ENCODE data around the gene PPP6R2. TPM values are rescaled to one million over a fixed set of nuclear protein-coding genes. Genes with fewer than 3 reads are reported as not detected.
"Not testable (repeated sequence)": the region's sequence is repeated elsewhere in the genome, so short reads cannot be mapped to it uniquely, and the experiment has no call there.

Gene PPP6R2
- total and polyA plus RNA-seq, 2 donors (not counting 3 experiments of a cell fraction or from before 2014, with no cell fraction given) = 38.6 to 54.6 TPM

DNA sequence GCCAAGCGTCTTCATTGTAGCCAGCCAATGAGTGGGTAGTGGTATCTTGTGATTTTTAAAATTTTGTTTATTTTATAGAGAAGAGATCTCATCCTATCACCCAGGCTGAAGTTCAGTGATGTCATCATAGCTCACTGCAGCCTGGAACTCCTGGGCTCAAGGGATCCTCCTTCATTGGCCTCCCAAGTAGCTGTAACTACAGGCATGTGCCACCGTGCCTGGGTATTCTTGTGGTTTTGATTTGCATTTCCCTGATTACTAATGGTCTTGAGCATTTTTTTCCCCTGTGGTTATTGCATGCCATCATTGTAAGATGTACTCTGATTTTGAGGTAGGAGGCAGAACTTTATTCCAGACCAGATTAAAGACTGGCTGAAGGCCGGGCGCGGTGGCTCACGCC is 13.9 kb upstream of the PPP6R2 start:
- Histone ChIP-seq H3K4me1 (ENCODE audit: control insufficient read depth, extremely low read depth, insufficient read depth, low read length) (peaks cover 9% of the 10 kb centered on the region), H4K20me1 (replicated peaks; ENCODE audit: control insufficient read depth, extremely low read depth, insufficient read depth, low read length) (no peaks in the 10 kb centered on the region), H3K27ac (ENCODE audit: insufficient read depth, low read depth, low read length) (no peak overlapping the region), H3K9me1 (replicated peaks; ENCODE audit: control insufficient read depth, extremely low read depth, insufficient read depth, low read length) (no peaks in the 10 kb centered on the region), H3K36me3 (ENCODE audit: control insufficient read depth in 2 of 2, extremely low read depth in 1 of 2, insufficient read depth in 2 of 2, low read length in 2 of 2) (no peaks in the 10 kb centered on the region), H2AFZ (ENCODE audit: low read depth, low read length) (no peak overlapping the region), H3K27me3 (ENCODE audit: control insufficient read depth in 2 of 2, insufficient read depth in 2 of 2, low read length in 2 of 2) (no peaks in the 10 kb centered on the region), H3K9me3 (replicated peaks; ENCODE audit: control insufficient read depth, insufficient read depth, low read length) (no peaks in the 10 kb centered on the region), H3K4me3 (replicated peaks in 1 of 3; ENCODE audit: insufficient read depth in 1 of 3, low read depth in 1 of 3, low read length in 3 of 3) (no peak overlapping the region), H3K9ac (replicated peaks; ENCODE audit: extremely low read depth, insufficient read depth, low read length) (no peak overlapping the region), H3K79me2 (ENCODE audit: control insufficient read depth, insufficient read depth, low read length) (no peaks in the 10 kb centered on the region), H3K4me2 (ENCODE audit: insufficient read depth, low read length) (no peak overlapping the region)
- CTCF ChIA-PET = interaction anchor here (0.7 to 5.6 kb wide), 4 partner anchors 12 to 77 kb away, joined by 3 to 36 read pairs (median 16); partner anchors contain the start of gene HDAC10
- POLR2A ChIA-PET = no interaction called here
- dilution Hi-C loops (cut with MboI; ENCODE audit: extremely low pct_ligation_motif_present, low sequenced_read_pairs) (no loop called here), intact Hi-C loops (cut with micrococcal nuclease) (no loop called here)
- TF ChIP-seq FOS (IDR thresholded peaks at IDR 0.05; ENCODE audit: borderline replicate concordance, insufficient read depth, low read length) = no peak
- TF ChIP-seq MYC (IDR thresholded peaks at IDR 0.05; ENCODE audit: low read depth, low read length) = no peak
- TF ChIP-seq POLR2AphosphoS5 (IDR thresholded peaks at IDR 0.05; ENCODE audit: insufficient read depth, low read depth, low read length) = no peak
- no peak for TF ChIP-seq EZH2 (IDR thresholded peaks at IDR 0.05; ENCODE audit: borderline replicate concordance, low read depth, low read length, severe bottlenecking)
- no peak for TF ChIP-seq GATA2 (IDR thresholded peaks at IDR 0.05; ENCODE audit: insufficient read depth, insufficient read length, low read depth, low read length)
- no peak for TF ChIP-seq JUN (IDR thresholded peaks at IDR 0.05; ENCODE audit: borderline replicate concordance, insufficient read depth, insufficient read length, low read depth)
- no peak for TF ChIP-seq POLR2A (IDR thresholded peaks at IDR 0.05; ENCODE audit: low read depth, low read length)
- FAIRE-seq (no peak), DNase-seq (ENCODE audit: low read depth, low spot score) (no peak)
- BruUV-seq (replicated peaks) = no TSS peak

- H3K36me3 ChIP-seq (ENCODE audit: control insufficient read depth in 2 of 2, extremely low read depth in 1 of 2, insufficient read depth in 2 of 2, low read length in 2 of 2); intact Hi-C loops (cut with micrococcal nuclease): not testable (repeated sequence)
- POLR2A ChIA-PET = interaction anchor here (0.6 kb wide), 2 partner anchors 11 to 38 kb away, joined by 6 to 7 read pairs; no protein-coding TSS in a partner anchor
Observed at GRCh38 chr22:50334433-50334832, 8.7 kb upstream of the PPP6R2 start.

More at GRCh38 chr22:50334433-50334832, 8.7 kb upstream of the PPP6R2 start:
- H2AFZ ChIP-seq (ENCODE audit: low read depth, low read length); H3K79me2 ChIP-seq (ENCODE audit: control insufficient read depth, insufficient read depth, low read length); H3K9me3 ChIP-seq (replicated peaks; ENCODE audit: control insufficient read depth, insufficient read depth, low read length); DNase-seq (ENCODE audit: low read depth, low spot score); FAIRE-seq; H4K20me1 ChIP-seq (replicated peaks; ENCODE audit: control insufficient read depth, extremely low read depth, insufficient read depth, low read length); H3K9me1 ChIP-seq (replicated peaks; ENCODE audit: control insufficient read depth, extremely low read depth, insufficient read depth, low read length); dilution Hi-C loops (cut with MboI; ENCODE audit: extremely low pct_ligation_motif_present, low sequenced_read_pairs); H3K4me1 ChIP-seq (ENCODE audit: control insufficient read depth, extremely low read depth, insufficient read depth, low read length); H3K9ac ChIP-seq (replicated peaks; ENCODE audit: extremely low read depth, insufficient read depth, low read length); H3K27me3 ChIP-seq (ENCODE audit: control insufficient read depth in 2 of 2, insufficient read depth in 2 of 2, low read length in 2 of 2); BruUV-seq (replicated peaks); H3K27ac ChIP-seq (ENCODE audit: insufficient read depth, low read depth, low read length); H3K4me2 ChIP-seq (ENCODE audit: insufficient read depth, low read length); H3K4me3 ChIP-seq (replicated peaks in 1 of 3; ENCODE audit: insufficient read depth in 1 of 3, low read depth in 1 of 3, low read length in 3 of 3): not testable (repeated sequence)
- CTCF ChIA-PET = interaction anchor here (1.1 to 1.5 kb wide), 4 partner anchors 10 to 97 kb away, joined by 3 to 5 read pairs (median 4); no protein-coding TSS in a partner anchor
